Right atrium auricular region (tissue), 2 donors: ENCODE data around the gene FKBP1B. TPM values are rescaled to one million over a fixed set of nuclear protein-coding genes. Genes with fewer than 3 reads are reported as not detected.

Experiments
- DNase-seq: peaks from one replicate; pipeline ENCODE4 v3.0.0-alpha.2; 2019; ENCODE audit warnings: low spot score
- H3K27ac ChIP-seq, 2 donors: fragments of 200-600 bp; sonication (generic); 1 replicate in 1 of 2; 2 replicates in 1 of 2; pipeline ENCODE4 v1.5.1; 2016 to 2019
- H3K27me3 ChIP-seq, 2 donors: fragments of 200-600 bp; sonication (generic); one replicate each; pipeline versions ENCODE4 v1.5.1 to v1.6.0; 2017 to 2019
- H3K36me3 ChIP-seq: fragments of 200-600 bp; sonication (generic); one replicate; pipeline ENCODE4 v1.5.1; 2016
- H3K4me1 ChIP-seq, 2 donors: fragments of 200-600 bp; sonication (generic); one replicate each; pipeline versions ENCODE4 v1.5.1 to v1.6.0; 2017 to 2019
- H3K4me3 ChIP-seq, 2 donors: fragments of 200-600 bp; sonication (generic); 1 replicate in 1 of 2; 2 replicates in 1 of 2; pipeline ENCODE4 v1.5.1; 2017 to 2019; ENCODE audit warnings: mild to moderate bottlenecking in 1 of 2, moderate library complexity in 1 of 2
- H3K9me3 ChIP-seq, 2 donors: fragments of 200-600 bp; sonication (generic); one replicate each; pipeline ENCODE4 v1.5.1; 2019
- CTCF ChIP-seq, 2 donors: fragments of 200-600 bp; sonication (generic); IDR thresholded peaks; one replicate each; pipeline ENCODE4 v1.5.1; 2019; ENCODE audit warnings: antibody characterized with exemption in 2 of 2
- total RNA-seq, 2 donors: library from RNA; depleted of rRNA; stranded (reverse); fragments of >200 nt; gene quantifications; one replicate each; pipeline ENCODE4 v1.1.0, GENCODE V29; 2016

The FKBP1B gene
- total RNA-seq, 2 donors from 2014 or later, result 5.0 to 8.5 TPM

GRCh38 chr2:24072259-24072658, 22.7 kb downstream of the FKBP1B start:
- Histone ChIP-seq H3K4me3 (no peak overlapping the region), H3K9me3 (no peaks in the 10 kb centered on the region), H3K27me3 (no peaks in the 10 kb centered on the region), H3K27ac (no peak overlapping the region), H3K4me1 (peaks cover 0 to 17% of the 10 kb centered on the region in 2 donors), H3K36me3 (peaks cover 34% of the 10 kb centered on the region)
- no peak for DNase-seq
- no peak for TF ChIP-seq CTCF (IDR thresholded peaks at IDR 0.05)

GRCh38 chr2:24073816-24074215, 24.3 kb downstream of the FKBP1B start:
- H3K36me3 ChIP-seq, result peaks cover 23% of the 10 kb centered on the region
- H3K27me3 ChIP-seq, result no peaks in the 10 kb centered on the region
- no peak for DNase-seq
- H3K4me1 ChIP-seq, result peaks cover 0 to 23% of the 10 kb centered on the region in 2 donors
- H3K27ac ChIP-seq, result no peak overlapping the region
- H3K9me3 ChIP-seq, result no peaks in the 10 kb centered on the region
- TF ChIP-seq CTCF (IDR thresholded peaks at IDR 0.05), result no peak
- no peak overlapping the region for H3K4me3 ChIP-seq

- Histone ChIP-seq H3K36me3 (peaks cover 18% of the 10 kb centered on the region), H3K4me3 (peak overlapping the region; percentile 73 to 74), H3K27ac (peak overlapping the region; percentile 87 to 90), H3K9me3 (no peaks in the 10 kb centered on the region), H3K27me3 (no peaks in the 10 kb centered on the region), H3K4me1 (peaks cover 0 to 23% of the 10 kb centered on the region in 2 donors)
- TF ChIP-seq CTCF (IDR thresholded peaks at IDR 0.05), result no peak
- DNase-seq, result no peak
These were observed 25.7 kb downstream of the FKBP1B start for GRCh38 chr2:24075259-24075658.

- peak; percentile 97 for DNase-seq
- peak within 1 kb of the TSS; percentile 87 to 90 for H3K27ac ChIP-seq
- no peaks in the 10 kb centered on the region for H3K9me3 ChIP-seq
- no peaks in the 10 kb centered on the region for H3K27me3 ChIP-seq
- no peak for TF ChIP-seq CTCF (IDR thresholded peaks at IDR 0.05)
- peaks cover 18% of the 10 kb centered on the region for H3K36me3 ChIP-seq
- peaks cover 0 to 23% of the 10 kb centered on the region in 2 donors for H3K4me1 ChIP-seq
- H3K4me3 ChIP-seq, result peak within 1 kb of the TSS; percentile 73 to 74
These were observed 26.6 kb downstream of the FKBP1B start, which contains the start of gene SF3B6 for GRCh38 chr2:24075915-24076848. Gene SF3B6, minus strand, starts transcription at chr2:24076326. Its CDS starts 97 bp downstream, at chr2:24076229.

- peaks cover 20% of the 10 kb centered on the region for H3K36me3 ChIP-seq
- DNase-seq, result no peak
These were observed 27.5 kb downstream of the FKBP1B start for GRCh38 chr2:24076849-24077534.

More at GRCh38 chr2:24076849-24077534, 27.5 kb downstream of the FKBP1B start:
- no peaks in the 10 kb centered on the region for H3K27me3 ChIP-seq
- peak overlapping the region; percentile 87 to 90 for H3K27ac ChIP-seq
- H3K4me1 ChIP-seq, result peaks cover 0 to 23% of the 10 kb centered on the region in 2 donors
- H3K4me3 ChIP-seq, result peak overlapping the region; percentile 73 to 74
- no peak for TF ChIP-seq CTCF (IDR thresholded peaks at IDR 0.05)
- H3K9me3 ChIP-seq, result no peaks in the 10 kb centered on the region
